Muscle layer of colon (tissue), 2 donors: ENCODE results near the gene POU5F2.

Experiments used
- H3K27ac ChIP-seq: one replicate; pipeline ENCODE4 v1.7.0; 2013; ENCODE audit warnings: low read depth, mild to moderate bottlenecking, low read length, moderate library complexity
- H3K27me3 ChIP-seq, 2 donors: one replicate each; pipeline ENCODE4 v1.7.0; 2013; ENCODE audit warnings: low read length in 2 of 2, mild to moderate bottlenecking in 2 of 2; ENCODE audit not compliant: insufficient read depth in 2 of 2, control insufficient read depth in 1 of 2
- H3K36me3 ChIP-seq: one replicate; pipeline ENCODE4 v1.7.0; 2013; ENCODE audit warnings: mild to moderate bottlenecking, low read length; ENCODE audit not compliant: insufficient read depth
- H3K4me1 ChIP-seq: one replicate; pipeline ENCODE4 v1.7.0; 2013; ENCODE audit warnings: mild to moderate bottlenecking, low read length; ENCODE audit not compliant: insufficient read depth
- H3K4me3 ChIP-seq, 2 donors: one replicate each; pipeline ENCODE4 v1.7.0; 2013; ENCODE audit warnings: low read length in 2 of 2, low read depth in 1 of 2, mild to moderate bottlenecking in 1 of 2, moderate library complexity in 1 of 2
- H3K9ac ChIP-seq: one replicate; pipeline ENCODE4 v1.7.0; 2013; ENCODE audit warnings: low read length
- H3K9me3 ChIP-seq: one replicate; pipeline ENCODE4 v1.7.0; 2013; ENCODE audit warnings: mild to moderate bottlenecking, low read length
- donor health status: abdominal sarcoma.
- donor health status: Adenocarcinoma of cecum.

Gene POU5F2, protein sequence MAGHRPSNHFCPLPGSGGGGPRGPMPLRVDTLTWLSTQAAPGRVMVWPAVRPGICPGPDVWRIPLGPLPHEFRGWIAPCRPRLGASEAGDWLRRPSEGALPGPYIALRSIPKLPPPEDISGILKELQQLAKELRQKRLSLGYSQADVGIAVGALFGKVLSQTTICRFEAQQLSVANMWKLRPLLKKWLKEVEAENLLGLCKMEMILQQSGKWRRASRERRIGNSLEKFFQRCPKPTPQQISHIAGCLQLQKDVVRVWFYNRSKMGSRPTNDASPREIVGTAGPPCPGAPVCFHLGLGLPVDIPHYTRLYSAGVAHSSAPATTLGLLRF

DNA sequence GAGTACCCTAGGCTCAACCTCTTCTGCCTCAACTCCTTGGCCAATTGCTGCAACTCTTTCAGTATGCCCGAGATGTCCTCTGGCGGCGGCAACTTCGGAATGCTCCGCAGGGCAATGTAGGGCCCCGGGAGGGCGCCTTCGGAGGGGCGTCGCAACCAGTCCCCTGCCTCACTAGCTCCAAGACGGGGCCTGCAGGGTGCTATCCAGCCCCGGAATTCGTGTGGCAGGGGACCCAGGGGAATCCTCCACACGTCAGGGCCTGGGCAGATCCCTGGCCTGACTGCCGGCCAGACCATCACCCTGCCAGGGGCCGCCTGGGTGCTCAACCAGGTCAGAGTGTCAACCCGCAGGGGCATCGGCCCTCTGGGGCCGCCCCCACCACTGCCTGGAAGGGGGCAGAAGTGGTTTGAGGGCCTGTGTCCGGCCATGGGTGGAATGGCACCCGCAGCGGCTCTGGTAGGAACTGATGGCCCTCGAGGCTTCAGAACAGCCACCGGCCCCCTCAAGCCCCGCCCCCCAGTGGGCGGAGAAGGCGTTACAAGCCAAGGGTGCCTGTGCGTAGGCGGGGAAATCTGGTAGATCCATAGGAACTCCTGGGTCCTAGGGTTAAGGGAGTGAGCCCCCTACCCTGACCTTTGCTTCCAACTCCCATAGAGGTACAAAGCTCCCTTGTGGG is at the start of gene POU5F2:
TSS of gene POU5F2 (minus strand) at position 465 of the 676 bp plus-strand sequence. CDS start at position 428, 37 bp downstream.
- Histone ChIP-seq H3K9ac (no peak within 1 kb of the TSS), H3K27ac (no peak within 1 kb of the TSS), H3K36me3 (peaks cover 4% of the 10 kb centered on the region), H3K9me3 (no peaks in the 10 kb centered on the region), H3K27me3 (no peaks in the 10 kb centered on the region), H3K4me1 (no peaks in the 10 kb centered on the region), H3K4me3 (no peak within 1 kb of the TSS)

DNA sequence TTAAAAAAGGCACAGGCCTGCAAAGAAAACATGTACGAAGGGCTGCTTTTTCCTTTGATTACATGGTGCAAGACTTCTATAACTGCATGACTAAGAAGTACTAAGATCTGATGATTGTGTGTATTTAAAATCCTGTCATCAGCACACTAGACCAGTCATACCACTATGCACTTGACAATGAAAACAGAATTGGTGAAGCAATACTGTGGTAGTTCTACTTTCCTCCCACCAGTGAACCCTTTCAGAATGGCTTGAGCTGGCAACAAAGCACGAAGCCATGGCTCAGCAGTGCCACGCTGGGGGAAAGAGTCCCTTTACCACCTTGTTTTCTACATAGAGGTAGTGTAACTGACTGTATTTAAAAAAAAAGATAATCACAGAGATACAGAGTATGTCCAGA is 49.0 kb upstream of the POU5F2 start:
- no peak overlapping the region for H3K9ac ChIP-seq
- no peaks in the 10 kb centered on the region for H3K27me3 ChIP-seq
- H3K27ac ChIP-seq: no peak overlapping the region
- H3K4me1 ChIP-seq: no peaks in the 10 kb centered on the region
- H3K36me3 ChIP-seq: no peaks in the 10 kb centered on the region
- H3K9me3 ChIP-seq: no peaks in the 10 kb centered on the region
- no peak overlapping the region for H3K4me3 ChIP-seq

- no peaks in the 10 kb centered on the region for H3K27me3 ChIP-seq
- H3K9me3 ChIP-seq: no peaks in the 10 kb centered on the region
- H3K4me3 ChIP-seq: no peak overlapping the region
- H3K9ac ChIP-seq: no peak overlapping the region
- H3K27ac ChIP-seq: no peak overlapping the region
- H3K4me1 ChIP-seq: no peaks in the 10 kb centered on the region
- H3K36me3 ChIP-seq: no peaks in the 10 kb centered on the region
Observed at GRCh38 chr5:93789173-93790067, 48.0 kb upstream of the POU5F2 start.

DNA sequence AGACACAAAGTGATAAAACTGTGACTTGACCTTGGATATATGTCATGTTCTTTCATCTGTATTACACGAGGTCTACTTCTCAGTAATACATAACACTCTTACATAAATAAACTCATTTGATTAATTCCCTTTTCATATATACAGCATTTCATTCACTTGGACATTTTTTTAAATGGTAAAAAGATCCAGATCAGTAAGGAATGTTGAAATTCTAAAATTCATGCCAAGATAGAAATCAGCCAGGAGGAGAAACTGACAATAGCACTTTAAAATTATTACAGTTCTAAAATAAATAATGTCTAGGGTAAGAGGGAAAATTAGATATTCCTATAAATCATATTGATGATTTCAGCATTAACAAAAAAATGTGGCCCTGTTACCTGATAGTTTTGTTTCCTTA is 46.2 kb upstream of the POU5F2 start:
- no peaks in the 10 kb centered on the region for H3K27me3 ChIP-seq
- no peaks in the 10 kb centered on the region for H3K9me3 ChIP-seq
- no peaks in the 10 kb centered on the region for H3K36me3 ChIP-seq
- H3K4me1 ChIP-seq: no peaks in the 10 kb centered on the region
- no peak overlapping the region for H3K9ac ChIP-seq
- H3K4me3 ChIP-seq: no peak overlapping the region
- H3K27ac ChIP-seq: no peak overlapping the region

GRCh38 chr5:93785475-93785874 is 44.1 kb upstream of the POU5F2 start:
- Histone ChIP-seq H3K9ac (no peak overlapping the region), H3K27me3 (no peaks in the 10 kb centered on the region), H3K4me3 (no peak overlapping the region), H3K4me1 (no peaks in the 10 kb centered on the region), H3K9me3 (no peaks in the 10 kb centered on the region), H3K36me3 (no peaks in the 10 kb centered on the region), H3K27ac (no peak overlapping the region)

DNA sequence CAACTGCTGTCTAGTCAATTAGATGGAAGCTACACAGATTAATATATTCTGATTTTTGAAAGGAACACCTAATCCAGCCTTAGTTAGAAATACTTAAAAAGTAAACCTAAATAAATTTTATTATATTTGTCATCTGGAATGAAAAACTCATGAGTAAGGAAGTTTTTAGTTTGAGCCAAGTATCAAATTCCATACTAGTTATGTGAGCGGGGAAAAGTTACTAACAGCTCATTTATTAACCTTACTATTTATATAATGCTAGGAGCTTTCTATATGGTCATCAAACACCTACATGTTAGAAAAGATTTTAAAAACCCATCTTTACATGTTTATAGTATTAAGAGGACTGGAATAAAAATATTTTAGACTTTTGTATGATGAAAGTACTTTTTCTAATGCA is 41.6 kb upstream of the POU5F2 start:
- Histone ChIP-seq H3K9ac (no peak overlapping the region), H3K4me3 (no peak overlapping the region), H3K27ac (no peak overlapping the region), H3K27me3 (no peaks in the 10 kb centered on the region), H3K9me3 (no peaks in the 10 kb centered on the region), H3K4me1 (no peaks in the 10 kb centered on the region), H3K36me3 (no peaks in the 10 kb centered on the region)

- Histone ChIP-seq H3K4me3 (no peak overlapping the region), H3K36me3 (no peaks in the 10 kb centered on the region), H3K27ac (no peak overlapping the region), H3K27me3 (no peaks in the 10 kb centered on the region), H3K9ac (no peak overlapping the region), H3K4me1 (no peaks in the 10 kb centered on the region), H3K9me3 (no peaks in the 10 kb centered on the region)
Observed at GRCh38 chr5:93777620-93778019, 36.2 kb upstream of the POU5F2 start.

DNA sequence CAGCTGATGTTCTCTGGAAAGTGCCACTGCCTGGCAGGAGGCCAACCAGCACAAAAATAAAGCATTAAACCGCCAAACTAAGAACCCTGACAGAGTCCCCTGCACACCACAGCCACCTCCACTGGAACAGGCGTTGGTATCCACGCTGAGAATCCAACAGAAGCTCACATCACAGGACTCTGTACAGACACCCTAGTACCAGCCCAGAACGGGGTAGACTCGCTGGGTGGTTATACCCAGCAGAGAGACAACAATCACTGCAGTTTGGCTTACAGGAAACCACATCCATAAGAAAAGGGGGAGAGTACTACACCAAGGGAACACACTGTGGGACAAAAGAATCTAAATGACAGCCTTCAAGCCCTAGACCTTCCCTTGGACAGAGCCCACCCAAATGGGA is 15.0 kb upstream of the POU5F2 start:
- no peak overlapping the region for H3K9ac ChIP-seq
- H3K9me3 ChIP-seq: no peaks in the 10 kb centered on the region
- H3K27ac ChIP-seq: no peak overlapping the region
- no peak overlapping the region for H3K4me3 ChIP-seq
- H3K36me3 ChIP-seq: no peaks in the 10 kb centered on the region
- H3K4me1 ChIP-seq: no peaks in the 10 kb centered on the region
- H3K27me3 ChIP-seq: no peaks in the 10 kb centered on the region

DNA sequence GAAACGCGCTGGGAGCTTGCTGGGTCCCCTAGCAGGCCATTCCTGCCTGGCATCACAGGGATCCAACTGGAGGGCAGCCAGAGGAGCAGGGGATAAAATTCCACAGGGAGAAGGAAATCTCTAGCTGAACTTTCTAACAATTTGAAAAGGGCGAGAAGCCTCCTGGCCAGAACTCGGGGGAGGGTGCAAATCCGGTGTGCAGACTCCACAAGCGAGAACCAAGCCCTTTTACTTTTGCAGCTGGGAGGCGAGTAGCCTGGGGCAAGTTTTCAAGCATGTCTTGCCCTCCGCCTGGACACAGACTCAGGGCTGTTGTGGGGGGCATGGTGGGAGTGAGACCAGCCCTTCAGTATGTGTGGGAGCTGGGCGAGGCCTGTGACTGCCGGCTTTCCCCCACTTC is 14.3 kb upstream of the POU5F2 start:
- no peak overlapping the region for H3K9ac ChIP-seq
- H3K36me3 ChIP-seq: no peaks in the 10 kb centered on the region
- no peaks in the 10 kb centered on the region for H3K27me3 ChIP-seq
- no peak overlapping the region for H3K4me3 ChIP-seq
- no peaks in the 10 kb centered on the region for H3K9me3 ChIP-seq
- no peaks in the 10 kb centered on the region for H3K4me1 ChIP-seq
- H3K27ac ChIP-seq: no peak overlapping the region

DNA sequence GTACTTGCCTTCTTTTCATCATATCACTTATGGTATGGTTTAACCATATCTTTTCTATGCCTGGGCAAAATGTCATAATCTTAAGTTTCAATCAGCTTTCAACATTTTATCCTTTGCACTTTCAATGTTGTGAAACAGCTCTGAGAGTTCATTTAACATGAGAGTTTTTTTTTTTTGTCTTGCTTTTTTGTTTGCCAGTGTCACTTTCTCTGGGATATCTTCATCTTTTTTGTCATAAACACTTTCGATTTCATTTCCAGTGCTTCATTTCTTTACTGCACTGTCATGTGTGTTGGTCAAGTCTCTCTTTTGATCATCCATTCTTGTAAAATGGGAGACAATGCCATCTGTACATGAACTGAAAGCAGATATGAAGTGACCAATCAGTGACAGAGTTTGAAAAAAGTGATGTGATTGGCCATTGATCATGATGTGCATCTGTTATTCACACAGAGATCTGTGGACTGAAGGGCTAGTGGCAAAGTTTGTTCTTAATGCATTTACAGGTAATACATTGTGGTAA is 7.5 kb upstream of the POU5F2 start:
- Histone ChIP-seq H3K27ac (no peak overlapping the region), H3K4me3 (no peak overlapping the region), H3K36me3 (no peaks in the 10 kb centered on the region), H3K9ac (no peak overlapping the region), H3K27me3 (no peaks in the 10 kb centered on the region), H3K4me1 (no peaks in the 10 kb centered on the region), H3K9me3 (no peaks in the 10 kb centered on the region)

GRCh38 chr5:93746406-93747056 is 5.1 kb upstream of the POU5F2 start:
- no peak overlapping the region for H3K27ac ChIP-seq
- no peaks in the 10 kb centered on the region for H3K9me3 ChIP-seq
- no peaks in the 10 kb centered on the region for H3K27me3 ChIP-seq
- no peaks in the 10 kb centered on the region for H3K36me3 ChIP-seq
- H3K4me3 ChIP-seq: no peak overlapping the region
- H3K4me1 ChIP-seq: no peaks in the 10 kb centered on the region
- H3K9ac ChIP-seq: no peak overlapping the region
